ENCODE results near the gene HDHD2.

Gene HDHD2

DNA sequence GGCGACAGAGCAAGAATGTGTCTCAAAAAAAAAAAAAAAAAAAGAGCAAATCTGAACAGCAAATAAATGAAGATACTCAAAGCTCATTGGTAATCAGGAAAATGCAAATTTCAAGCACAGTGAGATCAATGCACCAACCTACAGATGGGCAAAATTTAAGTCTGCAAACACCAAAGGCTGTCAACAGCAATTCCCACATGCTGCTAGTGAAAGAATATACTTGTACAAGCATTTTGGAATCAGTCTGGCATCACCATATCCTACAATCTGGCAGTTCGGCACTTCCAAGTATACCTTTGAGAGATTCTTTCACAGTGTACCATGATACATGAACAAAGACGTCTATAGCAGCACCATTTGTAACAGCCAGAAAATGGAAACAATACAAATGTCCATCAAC is 4.1 kb downstream of the HDHD2 start:
- no peak for DNase-seq (ENCODE audit: low read depth)

- no peak for DNase-seq (ENCODE audit: low read depth)
Observed at GRCh38 chr18:47143899-47144485, 6.3 kb downstream of the HDHD2 start.

DNA sequence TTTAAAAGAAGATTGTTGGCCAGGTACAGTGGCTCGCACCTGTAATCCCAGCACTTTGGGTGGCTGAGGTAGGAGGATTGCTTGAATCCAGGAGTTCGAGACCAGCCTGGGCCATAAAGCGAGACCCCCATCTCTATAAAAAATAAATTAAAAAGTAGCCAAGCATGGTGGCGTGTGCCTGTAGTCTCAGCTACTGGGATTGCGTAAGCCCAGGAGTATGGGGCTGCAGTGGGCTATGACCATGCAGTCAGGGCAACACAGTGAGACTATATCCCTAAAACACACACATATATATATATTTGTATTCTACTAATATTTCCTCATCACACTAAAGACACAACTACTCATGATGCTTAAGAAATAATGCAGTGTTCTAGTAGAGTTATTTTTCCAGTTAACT is 7.1 kb downstream of the HDHD2 start:
- DNase-seq (ENCODE audit: low read depth), result no peak

- no peak for DNase-seq (ENCODE audit: low read depth)
Observed at GRCh38 chr18:47141289-47141688, 9.0 kb downstream of the HDHD2 start.

GRCh38 chr18:47121146-47121545 is 29.2 kb downstream of the HDHD2 start:
- DNase-seq (ENCODE audit: low read depth), result no peak

- DNase-seq (ENCODE audit: low read depth), result no peak
Observed at GRCh38 chr18:47120428-47120827, 29.9 kb downstream of the HDHD2 start.

DNA sequence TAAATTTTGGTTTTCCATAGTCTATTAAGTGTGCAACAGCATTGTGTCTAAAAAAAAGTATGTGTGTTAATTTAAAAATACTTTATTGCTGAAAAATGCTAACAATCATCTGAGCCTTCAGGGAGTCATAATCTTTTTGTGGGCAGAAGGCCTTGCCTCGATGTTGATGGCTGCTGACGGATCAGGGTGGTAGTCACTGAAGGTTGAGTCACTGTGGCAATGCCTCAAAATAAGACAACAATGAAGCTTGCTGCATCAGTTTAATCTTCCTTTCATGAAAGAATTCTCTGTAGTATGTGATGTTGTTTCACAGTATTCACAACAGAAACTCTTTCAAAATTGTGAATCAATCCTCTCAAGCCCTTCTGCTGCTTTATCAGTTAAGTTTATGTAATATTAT is 31.3 kb downstream of the HDHD2 start:
- DNase-seq (ENCODE audit: low read depth), result no peak

DNA sequence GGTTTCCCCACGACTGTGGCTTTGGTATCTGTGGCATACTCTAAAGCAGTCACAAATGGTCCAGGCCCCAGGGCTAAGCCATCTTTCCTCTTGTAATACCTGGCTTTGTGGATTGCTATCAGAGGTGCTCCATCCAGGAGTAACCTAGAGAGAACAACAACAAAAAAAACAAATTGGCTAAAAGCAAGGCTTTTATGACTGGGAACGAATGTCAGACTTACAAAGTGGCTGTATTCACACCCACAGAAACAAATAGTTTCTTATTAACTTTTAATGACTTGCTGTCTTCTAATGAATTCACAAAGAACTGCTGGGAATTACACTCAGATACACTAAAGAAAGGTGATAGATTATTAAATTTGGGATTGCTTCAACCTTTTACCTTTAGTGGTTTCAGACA is 35.1 kb downstream of the HDHD2 start:
- DNase-seq (ENCODE audit: low read depth), result no peak

- no peak for DNase-seq (ENCODE audit: low read depth)
Observed at GRCh38 chr18:47113796-47114540, 36.3 kb downstream of the HDHD2 start.

DNA sequence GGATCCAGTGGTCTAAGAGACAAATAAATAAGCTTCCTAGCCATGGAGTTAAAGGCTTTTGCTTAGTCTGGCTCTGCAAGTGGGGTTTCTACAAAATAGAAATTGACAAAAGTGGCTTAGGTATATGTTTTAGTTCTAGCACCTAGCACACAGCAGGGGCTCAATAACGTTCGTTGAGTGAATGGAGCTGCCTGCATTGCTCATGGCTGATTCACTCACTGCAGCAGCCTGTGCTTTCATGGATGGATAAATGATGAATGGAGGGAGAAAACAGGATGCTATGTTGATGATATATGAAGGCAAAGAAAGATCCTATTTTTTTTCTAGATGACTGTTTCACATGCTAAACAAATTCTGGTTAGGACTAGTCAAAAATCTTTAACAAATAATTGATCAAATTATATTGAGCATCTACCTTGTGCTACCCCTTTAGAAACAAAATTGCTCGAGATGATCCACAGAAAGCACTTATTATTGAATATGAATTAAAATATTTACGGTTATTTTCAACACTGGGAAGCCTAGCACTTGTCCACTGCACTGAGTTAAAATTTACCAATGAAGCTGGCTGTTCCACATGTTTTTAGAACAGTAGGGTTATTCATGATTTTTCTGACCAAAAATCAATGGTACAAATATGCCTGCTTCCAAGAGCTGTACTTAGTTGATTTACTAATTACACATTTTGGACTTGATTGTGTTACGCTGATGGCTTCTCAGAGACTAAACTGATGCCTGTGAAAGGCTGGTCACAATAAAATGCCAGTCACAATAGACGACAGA is 39.6 kb downstream of the HDHD2 start:
- DNase-seq (ENCODE audit: low read depth), result no peak

- no peak for DNase-seq (ENCODE audit: low read depth)
Observed at GRCh38 chr18:47109720-47110119, 40.6 kb downstream of the HDHD2 start.

DNA sequence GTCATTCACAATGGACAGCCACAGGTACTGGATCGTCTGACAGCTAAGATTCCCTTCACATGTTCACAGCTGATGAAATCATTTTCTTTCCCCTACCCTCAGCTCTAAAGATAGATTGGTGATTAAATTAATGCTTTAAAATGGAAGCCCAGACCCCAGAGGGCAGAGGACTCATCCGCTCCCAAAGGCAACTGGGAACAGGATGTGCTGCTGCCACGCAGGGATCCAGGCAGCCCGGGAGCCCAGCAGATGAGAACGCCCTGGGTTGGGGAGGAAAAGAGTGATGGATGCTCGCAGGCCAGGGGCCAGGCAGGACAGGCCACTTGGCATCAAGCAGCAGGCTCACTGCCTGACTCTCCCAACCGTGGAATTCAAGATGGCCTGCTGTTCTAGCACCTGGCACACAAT is 41.3 kb downstream of the HDHD2 start:
- DNase-seq (ENCODE audit: low read depth), result no peak

- DNase-seq (ENCODE audit: low read depth), result no peak
Observed at GRCh38 chr18:47108373-47108772, 41.9 kb downstream of the HDHD2 start.

GRCh38 chr18:47100212-47100831 is 50.0 kb downstream of the HDHD2 start:
- DNase-seq (ENCODE audit: low read depth), result peak; percentile 35

DNA sequence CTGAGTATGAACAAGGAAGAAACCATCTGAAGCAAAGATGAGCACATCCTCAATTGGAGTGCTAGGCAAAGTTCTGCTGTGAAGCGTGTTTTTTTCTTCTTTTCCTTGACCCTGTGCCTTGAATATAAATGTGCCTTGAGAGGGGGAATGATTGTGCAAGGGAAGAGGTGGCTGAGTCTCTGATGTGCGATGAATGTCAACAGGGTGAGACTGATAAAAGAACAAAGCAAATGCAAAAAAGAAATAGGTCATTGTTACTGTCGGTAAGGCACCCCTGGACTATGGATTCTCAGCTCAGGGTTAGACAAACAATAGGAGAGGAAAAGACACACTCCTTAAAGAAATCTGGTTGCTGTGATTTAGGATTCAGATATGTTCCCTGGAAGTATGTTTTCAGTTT is 54.5 kb downstream of the HDHD2 start:
- DNase-seq (ENCODE audit: low read depth), result no peak

- no peak for DNase-seq (ENCODE audit: low read depth)
Observed at GRCh38 chr18:47087676-47088075, 62.6 kb downstream of the HDHD2 start.

DNA sequence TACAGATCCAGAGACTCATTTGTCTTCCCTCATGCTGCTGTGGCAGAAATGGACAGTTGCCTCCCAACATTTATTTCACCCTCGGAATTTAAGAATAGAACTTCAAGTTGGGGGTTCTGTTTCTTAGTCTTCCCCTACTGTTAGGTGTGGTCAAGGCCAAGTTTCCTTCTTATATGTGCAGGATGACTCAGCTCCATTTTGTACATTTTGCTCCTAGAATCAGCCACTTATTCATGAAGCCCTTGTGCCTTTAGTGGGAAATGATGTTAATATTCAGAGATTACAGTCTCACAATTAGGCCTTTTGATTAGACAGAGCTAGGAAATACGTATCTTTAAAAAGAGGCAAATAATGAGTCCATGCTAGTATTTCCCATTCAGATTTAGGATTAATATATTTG is 68.7 kb downstream of the HDHD2 start:
- DNase-seq (ENCODE audit: low read depth), result no peak

DNA sequence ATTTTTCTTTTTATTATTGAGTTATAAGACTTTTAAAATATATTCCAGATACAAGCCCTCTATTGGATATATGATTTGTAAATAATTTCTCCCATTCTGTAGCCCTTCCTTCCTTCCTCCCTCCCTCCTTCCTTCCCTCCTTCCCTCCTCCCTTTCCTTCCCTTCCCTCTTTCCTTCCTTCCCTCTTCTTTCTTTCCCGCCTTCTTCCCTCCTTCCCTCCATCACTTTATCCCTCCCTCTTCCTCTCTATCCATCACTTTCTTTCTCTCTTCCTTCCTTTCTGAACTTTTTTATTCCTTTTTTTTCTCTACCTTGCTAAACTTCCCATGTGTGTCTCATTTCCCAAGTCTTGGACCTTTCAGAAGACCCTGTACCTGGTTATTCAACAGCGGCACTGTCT is 69.4 kb downstream of the HDHD2 start:
- DNase-seq (ENCODE audit: low read depth), result no peak

DNA sequence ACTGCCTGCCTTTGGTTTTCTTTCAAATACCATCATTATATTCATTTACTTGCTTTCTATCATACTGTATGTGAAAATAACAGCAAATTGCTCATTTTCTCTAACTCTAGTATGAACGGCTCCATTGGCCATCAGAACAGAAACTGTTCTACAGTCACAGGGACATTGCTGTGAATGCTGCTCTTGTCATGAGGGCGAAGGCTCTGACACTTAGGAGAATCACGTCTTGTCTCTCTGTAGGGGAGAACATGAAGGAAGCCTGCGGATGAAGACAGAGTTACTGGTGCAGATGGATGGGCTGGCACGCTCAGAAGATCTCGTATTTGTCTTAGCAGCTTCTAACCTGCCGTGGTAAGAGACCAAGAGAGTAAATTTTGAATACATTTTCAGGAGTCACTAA is 73.2 kb downstream of the HDHD2 start:
- DNase-seq (ENCODE audit: low read depth), result no peak

- DNase-seq (ENCODE audit: low read depth), result no peak
Observed at GRCh38 chr18:47075098-47075883, 75.0 kb downstream of the HDHD2 start.

DNA sequence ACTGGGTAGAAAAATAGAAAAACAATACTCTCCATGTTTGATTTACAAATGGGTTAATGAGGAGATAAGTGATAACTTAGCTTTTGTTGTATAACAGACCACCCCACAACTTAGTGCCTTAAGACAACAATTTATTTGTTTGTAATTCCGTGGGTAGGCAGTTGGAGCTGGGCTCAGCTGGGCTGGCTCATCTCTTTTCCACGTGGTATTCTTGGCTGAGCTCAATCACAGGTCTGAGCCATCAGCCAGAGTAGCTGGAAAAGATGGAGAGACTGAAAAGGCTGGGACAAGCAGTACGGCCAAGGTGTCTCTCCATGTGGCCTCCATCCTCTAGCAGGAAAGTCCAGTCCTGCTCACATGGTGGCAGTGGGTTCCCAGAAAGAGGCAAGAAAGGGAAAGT is 82.7 kb downstream of the HDHD2 start:
- DNase-seq (ENCODE audit: low read depth), result no peak

DNA sequence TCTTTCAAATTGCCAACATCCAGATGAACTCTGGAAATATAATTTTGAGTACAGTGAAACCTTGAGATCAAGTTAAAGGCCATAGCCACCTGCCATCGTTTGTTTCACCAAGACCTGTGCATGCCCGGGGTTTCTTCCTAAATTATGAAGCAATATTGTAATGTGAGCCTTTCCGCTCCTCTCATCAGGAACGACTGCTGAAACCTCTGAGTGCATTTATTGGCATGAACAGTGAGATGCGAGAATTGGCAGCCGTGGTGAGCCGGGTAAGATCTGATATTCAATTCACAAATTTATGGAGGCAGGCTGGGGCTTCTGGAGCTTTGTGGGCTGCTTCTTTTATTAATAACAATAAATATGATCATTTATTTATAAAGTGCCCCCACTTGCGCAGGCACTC is 87.2 kb downstream of the HDHD2 start:
- no peak for DNase-seq (ENCODE audit: low read depth)

All from stimulated activated CD4-positive, alpha-beta T cell treated with anti-CD3 and anti-CD28 coated beads, Interleukin-2, amount 100 ng/mL, for 4 hours (primary cell).